Ishikawa (cell line): ENCODE measurements around the gene CASQ2.

Experiments used
- CEBPB ChIP-seq: IDR thresholded peaks from 2 replicates; pipeline ENCODE4 v1.6.1; 2012
- CREB1 ChIP-seq: IDR thresholded peaks from 2 replicates; pipeline ENCODE4 v1.6.1; 2012; ENCODE audit warnings: low read depth
- EP300 ChIP-seq: IDR thresholded peaks from 2 replicates; pipeline ENCODE4 v1.6.1; 2012; ENCODE audit warnings: borderline replicate concordance
- FOXM1 ChIP-seq: IDR thresholded peaks from 2 replicates; pipeline ENCODE4 v1.6.1; 2012; ENCODE audit warnings: low read depth, borderline replicate concordance
- NFIC ChIP-seq: IDR thresholded peaks from 2 replicates; pipeline ENCODE4 v1.6.1; 2012
- RAD21 ChIP-seq: IDR thresholded peaks from 2 replicates; pipeline ENCODE4 v1.6.1; 2012; ENCODE audit warnings: low read depth
- TAF1 ChIP-seq: IDR thresholded peaks from 2 replicates; pipeline ENCODE4 v1.6.1; 2012; ENCODE audit warnings: low read depth, mild to moderate bottlenecking
- YY1 ChIP-seq: IDR thresholded peaks from 2 replicates; pipeline ENCODE4 v1.6.1; 2012; ENCODE audit warnings: low read depth
- TF ChIP-seq, protein P1 (sequence below): IDR thresholded peaks from 2 replicates; pipeline ENCODE4 v1.6.1; 2012; ENCODE audit warnings: low read depth, mild to moderate bottlenecking
- TF ChIP-seq, protein P2 (sequence below): IDR thresholded peaks from 2 replicates; pipeline ENCODE4 v1.6.1; 2012
- TF ChIP-seq, protein P3 (sequence below): IDR thresholded peaks from 2 replicates; pipeline ENCODE4 v1.6.1; 2012

DNA sequence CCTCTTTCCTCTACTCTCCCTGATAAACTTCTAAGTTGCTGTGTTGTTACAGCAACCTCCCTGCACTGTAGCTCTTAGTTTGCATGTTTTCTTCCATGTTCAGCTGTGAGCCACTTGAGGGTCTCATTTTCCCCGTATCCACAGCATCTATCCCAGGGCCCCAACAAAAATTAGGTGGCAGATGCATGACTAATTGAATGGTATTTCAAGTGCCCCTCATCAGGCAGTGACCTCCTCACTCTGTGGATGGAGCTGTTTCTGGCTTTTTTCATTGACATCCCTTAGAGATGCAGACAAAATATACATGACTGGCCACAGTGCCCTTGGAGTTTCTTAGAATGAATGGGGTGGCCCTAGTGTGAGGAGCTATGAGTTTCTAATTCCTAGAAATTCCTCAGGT is 3.4 kb downstream of the CASQ2 start:
- TF ChIP-seq RAD21 (no peak), CEBPB (no peak), EP300 (no peak), FOXM1 (no peak), TAF1 (no peak), NFIC (no peak), YY1 (no peak), CREB1 (no peak)
- TF ChIP-seq, protein P1, sequence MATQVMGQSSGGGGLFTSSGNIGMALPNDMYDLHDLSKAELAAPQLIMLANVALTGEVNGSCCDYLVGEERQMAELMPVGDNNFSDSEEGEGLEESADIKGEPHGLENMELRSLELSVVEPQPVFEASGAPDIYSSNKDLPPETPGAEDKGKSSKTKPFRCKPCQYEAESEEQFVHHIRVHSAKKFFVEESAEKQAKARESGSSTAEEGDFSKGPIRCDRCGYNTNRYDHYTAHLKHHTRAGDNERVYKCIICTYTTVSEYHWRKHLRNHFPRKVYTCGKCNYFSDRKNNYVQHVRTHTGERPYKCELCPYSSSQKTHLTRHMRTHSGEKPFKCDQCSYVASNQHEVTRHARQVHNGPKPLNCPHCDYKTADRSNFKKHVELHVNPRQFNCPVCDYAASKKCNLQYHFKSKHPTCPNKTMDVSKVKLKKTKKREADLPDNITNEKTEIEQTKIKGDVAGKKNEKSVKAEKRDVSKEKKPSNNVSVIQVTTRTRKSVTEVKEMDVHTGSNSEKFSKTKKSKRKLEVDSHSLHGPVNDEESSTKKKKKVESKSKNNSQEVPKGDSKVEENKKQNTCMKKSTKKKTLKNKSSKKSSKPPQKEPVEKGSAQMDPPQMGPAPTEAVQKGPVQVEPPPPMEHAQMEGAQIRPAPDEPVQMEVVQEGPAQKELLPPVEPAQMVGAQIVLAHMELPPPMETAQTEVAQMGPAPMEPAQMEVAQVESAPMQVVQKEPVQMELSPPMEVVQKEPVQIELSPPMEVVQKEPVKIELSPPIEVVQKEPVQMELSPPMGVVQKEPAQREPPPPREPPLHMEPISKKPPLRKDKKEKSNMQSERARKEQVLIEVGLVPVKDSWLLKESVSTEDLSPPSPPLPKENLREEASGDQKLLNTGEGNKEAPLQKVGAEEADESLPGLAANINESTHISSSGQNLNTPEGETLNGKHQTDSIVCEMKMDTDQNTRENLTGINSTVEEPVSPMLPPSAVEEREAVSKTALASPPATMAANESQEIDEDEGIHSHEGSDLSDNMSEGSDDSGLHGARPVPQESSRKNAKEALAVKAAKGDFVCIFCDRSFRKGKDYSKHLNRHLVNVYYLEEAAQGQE = no peak
- TF ChIP-seq, protein P2, sequence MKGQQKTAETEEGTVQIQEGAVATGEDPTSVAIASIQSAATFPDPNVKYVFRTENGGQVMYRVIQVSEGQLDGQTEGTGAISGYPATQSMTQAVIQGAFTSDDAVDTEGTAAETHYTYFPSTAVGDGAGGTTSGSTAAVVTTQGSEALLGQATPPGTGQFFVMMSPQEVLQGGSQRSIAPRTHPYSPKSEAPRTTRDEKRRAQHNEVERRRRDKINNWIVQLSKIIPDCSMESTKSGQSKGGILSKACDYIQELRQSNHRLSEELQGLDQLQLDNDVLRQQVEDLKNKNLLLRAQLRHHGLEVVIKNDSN = no peak
- TF ChIP-seq, protein P3, sequence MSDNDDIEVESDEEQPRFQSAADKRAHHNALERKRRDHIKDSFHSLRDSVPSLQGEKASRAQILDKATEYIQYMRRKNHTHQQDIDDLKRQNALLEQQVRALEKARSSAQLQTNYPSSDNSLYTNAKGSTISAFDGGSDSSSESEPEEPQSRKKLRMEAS = no peak
